ENCODE measurements around the gene FSD1L. TPM values are rescaled to one million over a fixed set of nuclear protein-coding genes. Genes with fewer than 3 reads are reported as not detected.

The FSD1L gene
- polyA plus RNA-seq, 2 of the 4 experiments (the other 2 are of a cell fraction): 3.2 to 8.5 TPM

- Histone ChIP-seq H3K4me2 (no peak overlapping the region), H3K9me3 (no peaks in the 10 kb centered on the region), H3K4me1 (no peaks in the 10 kb centered on the region), H3K4me3 (no peak overlapping the region), H3K27ac (no peak overlapping the region)
- 82% methylated on average over 3 of the region's 3 CpGs for WGBS (ENCODE audit: missing lambda C conversion rate)
- CTCF ChIA-PET: interaction anchor here (2.6 kb wide), 1 partner anchor 11 kb away, joined by 15 read pairs; no protein-coding TSS in a partner anchor
- ATAC-seq (no peak), FAIRE-seq (no peak), DNase-seq (ENCODE audit: low read depth in 1 of 2, low spot score in 1 of 2) (no peak)
- TF ChIP-seq USF2 (IDR thresholded peaks at IDR 0.05): no peak
- TF ChIP-seq MAFK (IDR thresholded peaks at IDR 0.05; ENCODE audit: partially characterized antibody): peak; percentile 70
- POLR2A ChIA-PET: no interaction called here
Observed at GRCh38 chr9:105426657-105427056, 21.2 kb upstream of the FSD1L start.

GRCh38 chr9:105431424-105432246, 16.2 kb upstream of the FSD1L start:
- no peak overlapping the region for H3K27ac ChIP-seq
- POLR2A ChIA-PET: no interaction called here
- 81% methylated on average over 9 of the region's 9 CpGs for WGBS (ENCODE audit: missing lambda C conversion rate)
- H3K9me3 ChIP-seq: no peaks in the 10 kb centered on the region
- CTCF ChIA-PET: interaction anchor here (0.7 to 1.9 kb wide), 5 partner anchors 13 to 686 kb away, joined by 3 to 10 read pairs (median 3); no protein-coding TSS in a partner anchor
- TF ChIP-seq PBX3 (IDR thresholded peaks at IDR 0.05) (no peak), HEYL (CRISPR knock-in tag; IDR thresholded peaks at IDR 0.05) (no peak), RFX5 (IDR thresholded peaks at IDR 0.05) (no peak), CBX2 (IDR thresholded peaks at IDR 0.05; ENCODE audit: borderline replicate concordance, low read depth) (no peak), NPAS2 (CRISPR knock-in tag; IDR thresholded peaks at IDR 0.05; ENCODE audit: borderline replicate concordance) (no peak), HOXB13 (CRISPR knock-in tag; IDR thresholded peaks at IDR 0.05; ENCODE audit: low read depth) (no peak), FOSL2 (IDR thresholded peaks at IDR 0.05) (no peak), FOSL2 (CRISPR knock-in tag; IDR thresholded peaks at IDR 0.05) (no peak), USF2 (IDR thresholded peaks at IDR 0.05) (no peak), HDAC2 (IDR thresholded peaks at IDR 0.05) (no peak), CHD2 (IDR thresholded peaks at IDR 0.05; ENCODE audit: low read length, partially characterized antibody) (no peak), ZFP36 (IDR thresholded peaks at IDR 0.05; ENCODE audit: borderline replicate concordance, partially characterized antibody) (no peak), RNF2 (IDR thresholded peaks at IDR 0.05; ENCODE audit: borderline replicate concordance, low read depth) (no peak), MAZ (IDR thresholded peaks at IDR 0.05; ENCODE audit: borderline replicate concordance, low read depth, low read length) (no peak)
- FAIRE-seq (no peak), ATAC-seq (no peak), DNase-seq (ENCODE audit: low read depth in 1 of 2, low spot score in 1 of 2) (no peak)
- H3K4me3 ChIP-seq: no peak overlapping the region
- H3K4me2 ChIP-seq: no peak overlapping the region
- H3K4me1 ChIP-seq: no peaks in the 10 kb centered on the region

GRCh38 chr9:105432247-105432842, 15.5 kb upstream of the FSD1L start:
- FAIRE-seq (no peak), DNase-seq (ENCODE audit: low read depth in 1 of 2, low spot score in 1 of 2) (no peak), ATAC-seq (no peak)
- no peak for TF ChIP-seq ZSCAN20 (CRISPR knock-in tag; IDR thresholded peaks at IDR 0.05)
- TF ChIP-seq HEYL (CRISPR knock-in tag; IDR thresholded peaks at IDR 0.05): no peak
- TF ChIP-seq BCL3 (IDR thresholded peaks at IDR 0.05): no peak
- TF ChIP-seq EP300 (IDR thresholded peaks at IDR 0.05): no peak
- TF ChIP-seq CBX8 (IDR thresholded peaks at IDR 0.05): no peak
- no peak for TF ChIP-seq GATA3 (IDR thresholded peaks at IDR 0.05; ENCODE audit: borderline replicate concordance)
- Histone ChIP-seq H3K4me2 (no peak overlapping the region), H3K27ac (no peak overlapping the region), H3K4me3 (no peak overlapping the region), H3K4me1 (no peaks in the 10 kb centered on the region), H3K9me3 (no peaks in the 10 kb centered on the region)
- CTCF ChIA-PET: interaction anchor here (0.7 to 1.2 kb wide), 3 partner anchors 14 to 686 kb away, joined by 3 read pairs; no protein-coding TSS in a partner anchor
- 91% methylated on average over 2 of the region's 2 CpGs for WGBS (ENCODE audit: missing lambda C conversion rate)
- POLR2A ChIA-PET: interaction anchor here (0.5 kb wide), 1 partner anchor 15 kb away, joined by 5 read pairs; no protein-coding TSS in a partner anchor
